T-helper 2 cell treated with Interferon-gamma antibody and Interleukin-4, amounts not matched to agents 5 μg/mL and 100 μg/mL, for 36 hours (primary cell): ENCODE measurements around the gene NOS1AP.

ENCODE experiments used
- DNase-seq: peaks from one replicate; pipeline ENCODE4 v3.0.0; 2021; ENCODE audit warnings: low spot score
- H3K27ac Mint-ChIP-seq: one replicate; pipeline ENCODE4 v1.8.0; 2021; ENCODE audit warnings: mild to moderate bottlenecking, mixed read lengths
- H3K27me3 Mint-ChIP-seq: one replicate; pipeline ENCODE4 v1.8.0; 2021; ENCODE audit warnings: low read depth, mixed read lengths
- H3K36me3 Mint-ChIP-seq: one replicate; pipeline ENCODE4 v1.8.0; 2021; ENCODE audit warnings: low read depth, mixed read lengths
- H3K4me1 Mint-ChIP-seq: one replicate; pipeline ENCODE4 v1.8.0; 2021; ENCODE audit warnings: low read depth, mixed read lengths
- H3K4me3 Mint-ChIP-seq: one replicate; pipeline ENCODE4 v1.8.0; 2022; ENCODE audit warnings: mild to moderate bottlenecking, moderate library complexity, mixed read lengths
- H3K9me3 Mint-ChIP-seq: one replicate; pipeline ENCODE4 v1.8.0; 2021; ENCODE audit warnings: mixed read lengths

NOS1AP gene

DNA sequence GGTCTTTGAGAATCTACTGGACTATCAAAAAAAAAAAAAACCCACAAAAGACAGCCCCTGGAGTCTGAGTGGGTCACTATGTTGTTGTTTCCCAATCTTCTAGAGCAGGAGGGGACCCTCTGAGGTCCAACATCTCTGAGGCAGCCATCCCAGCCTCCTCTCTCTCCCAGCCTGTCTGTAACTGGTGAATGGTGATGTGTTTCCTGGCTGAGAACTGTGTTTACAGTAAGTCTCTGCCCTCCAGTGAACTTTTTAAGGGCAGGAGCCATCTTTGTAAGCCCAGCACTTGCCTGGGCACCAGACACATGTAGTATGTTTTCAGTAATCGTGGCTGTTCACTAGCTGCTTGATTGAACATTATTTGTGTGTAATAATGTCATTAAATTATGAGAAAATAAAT, 221.5 kb downstream of the NOS1AP start:
- no peaks in the 10 kb centered on the region for H3K4me1 Mint-ChIP-seq
- H3K4me3 Mint-ChIP-seq, result no peak overlapping the region
- DNase-seq, result no peak
- no peaks in the 10 kb centered on the region for H3K9me3 Mint-ChIP-seq
- H3K27ac Mint-ChIP-seq, result no peak overlapping the region
- no peaks in the 10 kb centered on the region for H3K36me3 Mint-ChIP-seq
- H3K27me3 Mint-ChIP-seq, result peaks cover 9% of the 10 kb centered on the region

DNA sequence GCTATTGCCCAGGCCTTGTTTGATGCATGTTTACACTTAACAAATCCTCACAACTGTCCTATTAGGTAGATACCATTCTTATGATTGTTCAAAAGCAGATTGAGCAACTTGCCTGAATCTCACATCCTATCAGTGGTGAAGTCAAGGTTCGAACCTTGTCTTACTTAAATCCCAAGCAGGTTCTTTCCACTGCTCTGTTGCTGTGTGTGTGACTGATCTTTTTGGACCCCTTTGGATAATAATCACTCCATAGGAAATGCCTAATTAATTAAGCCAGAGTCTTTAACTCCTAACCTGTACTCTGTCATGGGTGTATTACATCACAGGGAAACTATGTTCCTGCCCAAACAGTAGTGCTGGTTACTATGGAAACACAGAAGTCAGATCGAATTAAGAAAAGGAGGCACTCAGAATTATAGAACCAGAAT, 222.9 kb downstream of the NOS1AP start:
- Mint-ChIP-seq H3K9me3 (no peaks in the 10 kb centered on the region), H3K4me1 (no peaks in the 10 kb centered on the region), H3K36me3 (no peaks in the 10 kb centered on the region), H3K27ac (no peak overlapping the region), H3K27me3 (peaks cover 3% of the 10 kb centered on the region), H3K4me3 (no peak overlapping the region)
- DNase-seq, result no peak

DNA sequence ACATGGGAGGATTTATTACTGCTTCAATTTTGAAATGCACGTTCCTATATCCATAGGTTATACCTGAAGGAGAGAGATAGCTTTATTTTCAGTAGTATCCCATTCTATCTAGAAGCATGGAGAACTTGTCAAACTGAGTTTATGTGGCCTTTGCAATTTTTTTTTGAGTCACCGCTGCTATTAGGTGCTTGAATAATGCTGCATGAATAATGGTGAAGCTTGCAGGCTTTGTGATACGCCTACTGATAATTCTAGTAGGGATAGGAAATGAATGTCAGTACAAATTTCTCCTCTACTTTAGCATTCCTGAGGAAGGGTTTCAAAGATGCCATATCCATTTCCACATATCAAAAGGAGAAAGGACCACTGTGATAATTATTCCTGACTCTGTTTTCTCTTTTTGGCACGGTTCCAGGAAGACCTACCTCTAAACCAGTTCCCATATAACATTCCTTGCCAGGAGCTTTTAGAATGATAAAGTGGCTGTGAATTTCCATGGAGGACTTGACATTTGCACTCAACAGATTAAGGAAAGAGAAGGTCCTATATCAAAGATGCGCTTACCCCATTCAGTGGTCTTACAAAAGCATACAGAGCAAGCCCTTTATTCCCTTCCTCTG, 223.7 kb downstream of the NOS1AP start:
- H3K36me3 Mint-ChIP-seq, result no peaks in the 10 kb centered on the region
- H3K27ac Mint-ChIP-seq, result no peak overlapping the region
- H3K27me3 Mint-ChIP-seq, result peaks cover 3% of the 10 kb centered on the region
- no peaks in the 10 kb centered on the region for H3K4me1 Mint-ChIP-seq
- no peak for DNase-seq
- no peak overlapping the region for H3K4me3 Mint-ChIP-seq
- no peaks in the 10 kb centered on the region for H3K9me3 Mint-ChIP-seq

DNA sequence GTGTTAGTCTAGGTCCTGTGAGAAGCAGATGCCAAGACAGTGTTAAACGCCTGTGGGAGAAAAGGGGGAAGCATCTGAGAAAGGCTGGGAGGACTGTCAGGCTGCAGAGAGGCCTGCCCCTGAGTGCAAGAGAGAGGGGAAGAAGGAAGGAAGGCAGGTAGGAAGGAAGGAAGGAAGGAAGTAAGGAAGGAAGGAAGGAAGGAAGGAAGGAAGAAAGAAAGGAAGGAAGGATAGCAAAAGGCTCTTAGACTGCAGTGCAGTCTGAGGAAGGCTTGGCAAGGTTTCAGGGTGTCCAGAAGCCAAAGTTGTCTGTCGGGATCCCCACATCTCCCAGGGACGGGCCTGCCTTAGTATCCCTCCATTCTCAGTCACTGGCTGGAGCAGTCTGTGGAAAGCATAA, 224.5 kb downstream of the NOS1AP start:
- peaks cover 5% of the 10 kb centered on the region for H3K27me3 Mint-ChIP-seq
- H3K4me1 Mint-ChIP-seq, result no peaks in the 10 kb centered on the region
- no peaks in the 10 kb centered on the region for H3K9me3 Mint-ChIP-seq
- no peak overlapping the region for H3K27ac Mint-ChIP-seq
- no peak for DNase-seq
- no peak overlapping the region for H3K4me3 Mint-ChIP-seq
- H3K36me3 Mint-ChIP-seq, result no peaks in the 10 kb centered on the region

DNA sequence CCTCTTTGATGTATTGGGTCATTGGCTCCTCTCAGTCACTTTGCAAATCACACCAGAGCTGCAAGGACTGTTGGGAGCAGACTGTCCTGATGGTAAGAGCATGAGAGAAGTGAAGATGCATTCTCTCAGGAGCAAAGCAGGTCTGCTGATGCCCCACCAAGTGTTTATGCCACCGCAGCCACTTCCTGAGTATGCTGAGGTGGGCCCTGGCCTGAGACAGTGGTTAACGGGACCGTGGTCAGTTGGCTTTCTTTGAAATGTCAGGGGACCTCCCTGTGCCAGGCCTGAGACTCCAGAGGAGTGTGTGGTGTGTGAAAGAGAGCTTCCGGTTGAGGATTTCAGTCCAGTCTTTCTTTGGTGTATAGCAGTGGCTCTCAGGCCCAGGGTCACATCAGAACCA, 227.7 kb downstream of the NOS1AP start:
- no peaks in the 10 kb centered on the region for H3K4me1 Mint-ChIP-seq
- no peak overlapping the region for H3K4me3 Mint-ChIP-seq
- no peaks in the 10 kb centered on the region for H3K9me3 Mint-ChIP-seq
- H3K36me3 Mint-ChIP-seq, result no peaks in the 10 kb centered on the region
- H3K27ac Mint-ChIP-seq, result no peak overlapping the region
- peaks cover 9% of the 10 kb centered on the region for H3K27me3 Mint-ChIP-seq
- no peak for DNase-seq

DNA sequence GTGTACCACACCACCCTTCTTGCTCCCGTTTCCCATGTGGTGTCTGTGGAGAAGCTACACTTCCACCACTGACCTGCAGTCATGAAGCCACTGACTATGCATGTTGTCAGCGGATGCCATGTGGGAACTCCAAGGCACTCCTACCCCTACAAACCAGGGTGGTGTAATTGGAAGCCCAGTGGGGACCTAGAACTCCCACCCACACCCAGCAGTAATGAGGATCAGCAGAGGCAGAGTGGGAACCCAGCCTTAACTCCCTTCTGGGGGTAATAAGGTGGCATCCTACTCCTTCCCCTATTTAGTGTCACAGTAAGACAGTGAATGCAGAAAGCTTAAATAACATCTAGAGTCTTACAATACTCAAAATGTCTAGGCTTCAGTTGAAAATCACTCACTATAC, 228.8 kb downstream of the NOS1AP start:
- H3K4me1 Mint-ChIP-seq, result no peaks in the 10 kb centered on the region
- peaks cover 11% of the 10 kb centered on the region for H3K27me3 Mint-ChIP-seq
- no peaks in the 10 kb centered on the region for H3K36me3 Mint-ChIP-seq
- H3K27ac Mint-ChIP-seq, result no peak overlapping the region
- H3K4me3 Mint-ChIP-seq, result no peak overlapping the region
- no peaks in the 10 kb centered on the region for H3K9me3 Mint-ChIP-seq
- DNase-seq, result no peak

DNA sequence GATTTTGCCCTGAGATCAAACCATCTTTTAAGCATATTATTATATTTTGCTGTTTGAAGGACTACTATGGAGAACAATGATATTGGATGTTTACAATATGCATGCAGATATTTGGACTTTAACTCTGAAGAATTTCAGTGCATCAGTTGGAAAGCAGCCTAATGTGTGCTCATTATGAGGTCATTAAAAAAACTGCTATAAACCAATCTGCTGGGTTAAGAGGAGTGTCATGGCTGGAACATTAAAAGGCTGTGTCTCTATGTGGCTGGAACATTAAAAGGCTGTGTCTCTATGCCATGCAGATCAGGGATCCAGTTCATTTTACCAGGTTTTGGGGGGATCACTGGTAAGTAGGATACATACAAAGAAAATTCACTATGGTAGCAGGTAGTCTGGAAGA, 229.5 kb downstream of the NOS1AP start:
- Mint-ChIP-seq H3K27me3 (peaks cover 11% of the 10 kb centered on the region), H3K4me3 (no peak overlapping the region), H3K36me3 (no peaks in the 10 kb centered on the region), H3K9me3 (no peaks in the 10 kb centered on the region), H3K4me1 (no peaks in the 10 kb centered on the region), H3K27ac (no peak overlapping the region)
- no peak for DNase-seq

DNA sequence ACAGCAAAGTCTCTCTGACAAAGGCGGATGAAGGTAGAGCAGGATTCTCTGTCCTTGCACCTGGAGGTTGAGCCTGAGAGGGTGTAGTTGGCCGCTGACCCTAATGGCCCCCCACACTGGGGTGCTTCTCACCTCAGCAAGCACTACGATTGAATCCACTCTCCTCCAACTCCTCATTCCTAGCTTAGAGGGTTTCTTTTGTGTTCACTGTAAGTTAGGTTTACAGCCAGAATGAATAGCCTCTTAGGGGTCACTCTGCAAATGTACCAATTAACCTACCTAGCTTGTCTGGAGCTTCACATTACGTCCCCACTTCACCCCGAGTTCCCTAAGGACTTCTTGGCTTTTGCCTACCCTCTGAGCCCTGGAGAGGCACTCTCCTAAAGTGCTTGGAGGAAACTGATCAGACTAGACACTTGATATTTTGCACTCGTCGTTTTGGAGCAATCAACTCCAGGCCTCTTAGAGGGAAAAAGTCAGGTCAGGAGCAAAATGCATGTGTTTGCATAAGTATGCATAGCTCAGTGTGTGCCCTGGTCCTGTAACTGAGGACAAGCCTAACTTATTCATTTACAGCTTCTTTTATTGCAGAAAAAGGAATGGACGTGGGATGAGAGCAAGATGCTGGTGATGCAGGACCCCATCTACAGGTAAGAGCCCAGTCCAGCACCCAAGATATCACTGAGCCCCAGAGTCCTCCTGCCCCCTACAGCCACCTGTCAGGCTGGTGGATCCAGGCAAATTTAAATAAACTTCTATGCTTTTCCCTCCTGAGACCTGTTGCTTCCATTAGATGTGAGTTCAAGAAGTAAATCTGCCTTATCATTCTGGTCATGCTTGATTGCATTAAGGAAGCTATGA, 230.8 kb downstream of the NOS1AP start:
- Mint-ChIP-seq H3K9me3 (no peaks in the 10 kb centered on the region), H3K27me3 (peaks cover 12% of the 10 kb centered on the region), H3K4me3 (no peak overlapping the region), H3K27ac (no peak overlapping the region), H3K4me1 (no peaks in the 10 kb centered on the region), H3K36me3 (no peaks in the 10 kb centered on the region)
- DNase-seq, result no peak

DNA sequence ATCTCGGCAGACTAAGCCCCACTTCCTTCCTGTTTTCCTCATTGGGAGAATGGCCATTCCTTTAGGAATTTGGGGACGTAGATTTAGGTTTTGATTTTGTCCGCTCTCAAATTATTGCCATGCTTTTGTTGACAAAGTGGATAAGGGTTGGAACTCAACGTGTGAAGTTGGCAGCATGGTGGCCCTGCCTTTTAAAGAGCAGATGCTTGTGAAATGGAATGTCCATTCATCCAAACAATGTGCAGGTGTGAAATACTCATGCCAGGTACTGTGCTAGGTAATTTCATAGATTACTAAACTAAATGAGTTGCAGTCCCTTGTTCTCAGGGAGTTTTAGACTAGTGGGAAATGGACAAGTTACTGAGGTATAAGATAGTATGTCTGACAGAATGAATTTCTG, 232.2 kb downstream of the NOS1AP start:
- Mint-ChIP-seq H3K27ac (no peak overlapping the region), H3K4me1 (no peaks in the 10 kb centered on the region), H3K9me3 (no peaks in the 10 kb centered on the region), H3K36me3 (no peaks in the 10 kb centered on the region), H3K27me3 (peaks cover 10% of the 10 kb centered on the region), H3K4me3 (no peak overlapping the region)
- DNase-seq, result no peak

DNA sequence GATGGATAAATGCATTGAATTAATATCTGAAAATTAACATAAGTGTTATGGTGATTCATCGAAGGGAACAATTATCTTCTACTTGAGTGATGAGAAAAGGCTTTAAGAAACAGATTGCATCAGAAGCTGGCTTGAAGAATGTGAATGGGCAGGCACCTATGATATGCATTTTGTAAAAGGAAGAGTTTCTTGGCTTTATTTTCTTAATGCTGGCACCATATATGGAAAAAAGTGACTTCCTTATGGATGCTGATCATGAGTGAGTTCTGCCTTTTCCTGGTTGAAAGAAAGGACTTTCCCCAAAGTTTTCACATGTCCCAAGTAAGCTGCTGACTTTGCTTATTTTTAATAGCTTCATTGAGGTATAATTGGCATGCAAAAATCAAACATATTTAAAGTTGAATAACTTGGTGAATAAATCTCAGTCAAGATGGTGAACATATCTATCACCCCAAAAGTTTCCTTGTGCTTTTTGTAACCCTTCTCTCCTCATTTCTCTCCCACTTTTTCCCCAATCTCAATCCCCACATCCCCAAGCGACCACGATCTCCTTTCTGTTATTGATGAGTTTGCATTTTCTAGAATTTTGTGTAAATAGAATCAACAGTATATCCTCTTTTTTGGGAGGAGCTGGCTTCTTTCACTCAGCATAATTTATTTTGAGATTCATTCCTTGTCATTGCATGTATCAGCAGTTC, 233.0 kb downstream of the NOS1AP start:
- Mint-ChIP-seq H3K27ac (no peak overlapping the region), H3K36me3 (no peaks in the 10 kb centered on the region), H3K27me3 (peaks cover 10% of the 10 kb centered on the region), H3K4me1 (no peaks in the 10 kb centered on the region), H3K9me3 (no peaks in the 10 kb centered on the region), H3K4me3 (no peak overlapping the region)
- no peak for DNase-seq

DNA sequence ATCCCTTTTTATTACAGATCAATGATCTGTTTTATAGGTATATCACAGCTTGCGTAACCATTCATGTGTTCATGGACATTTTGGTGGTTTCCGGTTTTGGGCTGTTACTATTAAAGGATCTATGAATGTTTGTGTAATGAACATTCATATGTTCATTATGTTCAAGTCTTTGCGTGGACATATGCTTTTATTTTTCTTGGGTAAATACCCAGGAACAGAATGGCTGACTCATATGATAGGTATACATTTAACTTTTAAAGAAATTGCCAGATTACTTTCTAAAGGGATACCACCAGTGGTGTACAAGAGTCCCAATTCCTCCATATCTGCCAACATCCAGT, 233.5 kb downstream of the NOS1AP start:
- DNase-seq, result no peak
- no peaks in the 10 kb centered on the region for H3K36me3 Mint-ChIP-seq
- H3K4me3 Mint-ChIP-seq, result no peak overlapping the region
- no peaks in the 10 kb centered on the region for H3K9me3 Mint-ChIP-seq
- H3K27me3 Mint-ChIP-seq, result peaks cover 10% of the 10 kb centered on the region
- H3K27ac Mint-ChIP-seq, result no peak overlapping the region
- no peaks in the 10 kb centered on the region for H3K4me1 Mint-ChIP-seq

DNA sequence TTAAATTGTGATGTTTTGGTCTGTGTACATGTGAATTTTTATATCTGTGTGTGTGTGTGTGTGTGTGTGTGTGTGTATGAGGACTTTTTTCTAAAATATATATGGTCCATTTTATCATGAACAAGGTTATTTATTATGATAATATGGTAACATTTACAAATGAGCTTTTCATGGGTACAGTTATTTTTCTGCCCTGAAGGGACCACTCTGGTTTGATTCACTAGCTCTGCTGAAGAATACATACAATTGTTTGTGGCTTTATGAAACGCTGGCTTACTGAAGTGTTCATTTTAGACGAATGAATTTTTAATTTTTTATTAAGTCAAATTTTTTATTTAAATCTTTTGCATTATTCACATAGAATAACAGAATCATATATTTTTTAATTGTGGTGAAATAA, 235.2 kb downstream of the NOS1AP start:
- no peak overlapping the region for H3K4me3 Mint-ChIP-seq
- peaks cover 6% of the 10 kb centered on the region for H3K27me3 Mint-ChIP-seq
- DNase-seq, result no peak
- no peaks in the 10 kb centered on the region for H3K9me3 Mint-ChIP-seq
- H3K36me3 Mint-ChIP-seq, result no peaks in the 10 kb centered on the region
- H3K27ac Mint-ChIP-seq, result no peak overlapping the region
- no peaks in the 10 kb centered on the region for H3K4me1 Mint-ChIP-seq

DNA sequence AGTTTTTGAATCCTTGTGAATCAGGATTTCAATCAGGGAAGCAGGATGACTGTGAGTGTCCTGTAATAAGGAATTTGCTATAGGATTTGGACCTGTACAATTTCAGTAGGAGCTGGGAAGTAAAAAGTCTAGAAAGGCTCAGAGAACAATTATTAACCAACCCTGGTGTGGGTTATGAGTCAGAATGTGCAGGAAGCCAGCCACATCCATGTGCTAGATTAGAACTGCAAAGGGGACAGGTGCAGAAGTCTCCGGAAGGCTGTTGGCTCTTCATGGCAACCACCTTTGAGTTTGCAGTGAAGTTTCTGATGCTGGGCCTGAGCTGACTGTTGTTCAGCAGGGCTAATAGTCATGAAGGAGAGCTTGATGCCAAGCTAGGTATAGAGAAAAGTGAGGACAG, 236.5 kb downstream of the NOS1AP start:
- Mint-ChIP-seq H3K9me3 (no peaks in the 10 kb centered on the region), H3K4me1 (no peaks in the 10 kb centered on the region), H3K27me3 (peaks cover 4% of the 10 kb centered on the region), H3K4me3 (no peak overlapping the region), H3K36me3 (no peaks in the 10 kb centered on the region), H3K27ac (no peak overlapping the region)
- DNase-seq, result no peak

DNA sequence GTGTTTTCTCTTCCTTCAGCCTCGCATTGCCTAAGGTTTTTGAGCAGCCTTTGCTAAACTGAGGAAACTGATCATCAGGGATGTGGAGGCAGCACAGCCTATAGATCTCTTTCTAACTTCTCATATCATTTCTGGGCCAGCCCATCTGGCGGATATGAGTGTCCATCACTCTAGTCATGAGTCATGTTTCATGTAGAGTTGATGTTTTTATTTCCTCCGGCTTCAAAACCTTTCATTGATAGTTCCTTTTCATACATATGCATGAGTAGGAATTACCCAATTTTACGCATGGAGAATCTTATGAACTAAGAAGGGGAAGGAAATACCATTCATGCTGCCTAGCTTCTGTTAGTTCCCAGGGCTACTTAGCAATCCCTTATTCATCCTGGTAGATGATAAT, 240.8 kb downstream of the NOS1AP start:
- no peaks in the 10 kb centered on the region for H3K27me3 Mint-ChIP-seq
- H3K9me3 Mint-ChIP-seq, result no peaks in the 10 kb centered on the region
- no peaks in the 10 kb centered on the region for H3K36me3 Mint-ChIP-seq
- no peak overlapping the region for H3K4me3 Mint-ChIP-seq
- no peak overlapping the region for H3K27ac Mint-ChIP-seq
- DNase-seq, result no peak
- H3K4me1 Mint-ChIP-seq, result no peaks in the 10 kb centered on the region
